Psoas muscle (tissue), 8 donors: Measurements from ENCODE around the gene ZNF385C. TPM values are rescaled to one million over a fixed set of nuclear protein-coding genes. Genes with fewer than 3 reads are reported as not detected.

ENCODE experiments used
- ATAC-seq, 4 donors: fragments of 200-7000 bp; cut with Tn5 transposase; one replicate each; pipeline ENCODE4 v1.9.1; 2020; ENCODE audit warnings: moderate library complexity in 3 of 4, mild to moderate bottlenecking in 2 of 4
- DNase-seq, 2 donors: peaks; one replicate each; pipeline ENCODE4 v3.0.0-alpha.2; 2020
- H3K27ac ChIP-seq: fragments of 200-600 bp; one replicate; pipeline ENCODE4 v1.8.0; 2022
- H3K27me3 ChIP-seq, 3 donors: fragments of 200-600 bp in 1 of 3; one replicate each; pipeline versions ENCODE4 v1.6.1 to v1.8.0; 2013 to 2022; ENCODE audit warnings: low read length in 2 of 3, mild to moderate bottlenecking in 2 of 3, moderate library complexity in 1 of 3; ENCODE audit not compliant: insufficient read depth in 3 of 3
- H3K36me3 ChIP-seq, 2 donors: fragments of 200-600 bp in 1 of 2; one replicate each; pipeline versions ENCODE4 v1.6.1 to v1.8.0; 2013 to 2022; ENCODE audit warnings: low read depth in 1 of 2, mild to moderate bottlenecking in 1 of 2, moderate library complexity in 1 of 2; ENCODE audit not compliant: insufficient read depth in 1 of 2
- H3K4me1 ChIP-seq: fragments of 200-600 bp; one replicate; pipeline ENCODE4 v1.8.0; 2022
- H3K4me3 ChIP-seq: fragments of 200-600 bp; one replicate; pipeline ENCODE4 v1.8.0; 2022; ENCODE audit warnings: mild to moderate bottlenecking
- H3K9me3 ChIP-seq: fragments of 200-600 bp; one replicate; pipeline ENCODE4 v1.8.0; 2022
- CTCF ChIP-seq: fragments of 200-600 bp; IDR thresholded peaks from one replicate; pipeline ENCODE4 v1.8.0; 2022; ENCODE audit warnings: antibody characterized with exemption
- WGBS, 3 donors: extraction: QIAGEN DNeasy Blood & Tissue Kit; methylation state at CpG; one replicate each; pipeline versions ENCODE4 v1.1.6 to v1.1.7; 2013; 5-methylcytosine and 5-hydroxymethylcytosine counted together
- intact Hi-C, 2 donors: fragments of 100-400 bp; cut with DNase I; formaldehyde crosslinking; loops; one replicate each; pipeline versions ENCODE4 v1.11.0 to v1.14.2; 2022
- polyA plus RNA-seq, 3 donors: library from polyadenylated mRNA; stranded (reverse); fragments of 200-250 nt; gene quantifications; one replicate each; pipeline ENCODE4 v1.2.3, GENCODE V29; 2013
- total RNA-seq, 4 donors: library from RNA; stranded (reverse); fragmentation: NEBNext Ultra II Directional in 2 of 4; extraction: Animal tissue kit (Norgen Biotek cat#: 25700) in 2 of 4; gene quantifications; one replicate each; pipeline versions ENCODE4 v1.2.1 to v1.2.4, GENCODE V29; 2021 to 2023
- donor health status: healthy with polysubstance abuse.
- donor health status: DM: no; HTN: no; CAD: no; lungs with moderate emphysema.
- donor health status: Bipolar disorder and iron deficiency.
- donor health status: healthy.
- donor health status: DM: yes; HTN: yes; CAD: no.
- donor health status: DM: no; HTN: no; CAD: no.
- donor health status: DM: no; HTN: no; CAD: no.
- donor health status: DM: yes; HTN: yes; CAD: no.

Gene ZNF385C
- total and polyA plus RNA-seq, 7 donors: 0.22 to 9.2 (median 0.50) TPM

- Histone ChIP-seq H3K9me3 (no peaks in the 10 kb centered on the region), H3K4me3 (no peak overlapping the region), H3K27me3 (no peaks in the 10 kb centered on the region), H3K4me1 (peaks cover 22% of the 10 kb centered on the region), H3K36me3 (peaks cover 0 to 57% of the 10 kb centered on the region in 2 donors), H3K27ac (no peak overlapping the region)
- TF ChIP-seq CTCF: peak; percentile 27
- DNase-seq (no peak), ATAC-seq (no peak)
- intact Hi-C loops: loop anchor here (5.0 to 10.0 kb wide), 3 partner anchors 51 to 286 kb away; no protein-coding TSS in a partner anchor
- whole genome bisulfite sequencing, 3 donors: 59 to 77% (median 72%) methylated on average over 2 of the region's 2 CpGs
Observed at GRCh38 chr17:42118545-42118944, 20.3 kb upstream of the ZNF385C start.

GRCh38 chr17:42118126-42118510 lies 19.8 kb upstream of the ZNF385C start:
- no peak for DNase-seq
- Histone ChIP-seq H3K27ac (no peak overlapping the region), H3K27me3 (no peaks in the 10 kb centered on the region), H3K4me3 (no peak overlapping the region), H3K9me3 (no peaks in the 10 kb centered on the region), H3K4me1 (peaks cover 24% of the 10 kb centered on the region), H3K36me3 (peaks cover 0 to 62% of the 10 kb centered on the region in 2 donors)
- intact Hi-C loops: loop anchor here (5.0 to 10.0 kb wide), 3 partner anchors 51 to 287 kb away; no protein-coding TSS in a partner anchor
- 91 to 96% (median 93%) methylated on average over 4 of the region's 4 CpGs for WGBS, 3 donors
- no peak for TF ChIP-seq CTCF
- no peak for ATAC-seq

- intact Hi-C loops: loop anchor here (1.0 to 10.0 kb wide), 5 partner anchors 50 to 287 kb away; no protein-coding TSS in a partner anchor
- WGBS, 3 donors: 85 to 88% (median 87%) methylated on average over 28 to 30 of the region's 30 CpGs
- H3K27ac ChIP-seq: no peak overlapping the region
- H3K9me3 ChIP-seq: no peaks in the 10 kb centered on the region
- peaks cover 28% of the 10 kb centered on the region for H3K4me1 ChIP-seq
- no peak for DNase-seq
- no peaks in the 10 kb centered on the region for H3K27me3 ChIP-seq
- no peak overlapping the region for H3K4me3 ChIP-seq
- H3K36me3 ChIP-seq: peaks cover 0 to 64% of the 10 kb centered on the region in 2 donors
- no peak for TF ChIP-seq CTCF
- no peak for ATAC-seq
Observed at GRCh38 chr17:42117397-42118125, 19.3 kb upstream of the ZNF385C start.

GRCh38 chr17:42116705-42117396 lies 18.6 kb upstream of the ZNF385C start:
- intact Hi-C loops: loop anchor here (1.0 to 10.0 kb wide), 6 partner anchors 50 to 288 kb away; no protein-coding TSS in a partner anchor
- Histone ChIP-seq H3K27me3 (no peaks in the 10 kb centered on the region), H3K4me3 (no peak overlapping the region), H3K4me1 (peaks cover 26% of the 10 kb centered on the region), H3K9me3 (no peaks in the 10 kb centered on the region), H3K27ac (peak overlapping the region; percentile 25), H3K36me3 (peaks cover 0 to 64% of the 10 kb centered on the region in 2 donors)
- 34 to 40% (median 35%) methylated on average over 18 of the region's 18 CpGs for WGBS, 3 donors
- peak; percentile 84 for TF ChIP-seq CTCF
- DNase-seq (peak; percentile 81 to 90), ATAC-seq (peak; percentile 47 to 69 (median 64))
